PC-3 (cell line): Measurements from ENCODE around the gene THAP4. TPM values are rescaled to one million over a fixed set of nuclear protein-coding genes. Genes with fewer than 3 reads are reported as not detected.

ENCODE experiments used
- ATAC-seq: fragments of 200-7000 bp; cut with Tn5 transposase; 2 replicates; pipeline ENCODE4 v1.9.1; 2020; ENCODE audit warnings: mild to moderate bottlenecking, moderate library complexity
- BruUV-seq: library from RNA; stranded (reverse); fragments of 400-500 nt; replicated peaks from 2 replicates; lab custom pipeline; 2021; lab: Mats Ljungman, UMichigan
- CTCF ChIA-PET: fragments of 300-600 bp; sonication (Branson Sonifier 250); formaldehyde crosslinking; loops from one replicate; lab custom pipeline; 2022; ENCODE audit warnings: antibody characterized with exemption; lab: Charles Lee
- POLR2A ChIA-PET: fragments of 300-600 bp; sonication (Branson Sonifier 250); formaldehyde crosslinking; loops from one replicate; lab custom pipeline; 2022; ENCODE audit warnings: antibody characterized with exemption; ENCODE audit not compliant: unreplicated experiment; lab: Charles Lee
- DNase-seq: peaks from one replicate; pipeline ENCODE4 v3.0.0-alpha.2; 2015
- H2AFZ ChIP-seq: fragments of 300-600 bp; sonication (generic); 2 replicates; pipeline ENCODE4 v1.6.0; 2016; ENCODE audit warnings: antibody characterized with exemption, low read length
- H3F3A ChIP-seq: fragments of 300-600 bp; sonication (generic); one replicate; pipeline ENCODE4 v1.6.0; 2017; ENCODE audit warnings: antibody characterized with exemption, low read length, control low read depth, mild to moderate bottlenecking; ENCODE audit not compliant: unreplicated experiment
- H3K27ac ChIP-seq: fragments of 300-600 bp; sonication (generic); 2 replicates; pipeline ENCODE4 v1.5.1; 2016; ENCODE audit warnings: mild to moderate bottlenecking, low read length
- H3K27me3 ChIP-seq: fragments of 300-600 bp; sonication (generic); 2 replicates; pipeline ENCODE4 v1.6.1; 2016; ENCODE audit warnings: low read length, mixed read lengths
- H3K36me3 ChIP-seq: fragments of 300-600 bp; sonication (generic); 2 replicates; pipeline ENCODE4 v1.6.1; 2016; ENCODE audit warnings: low read depth, mixed run types, low read length, mixed read lengths
- H3K4me1 ChIP-seq: fragments of 300-600 bp; sonication (generic); 2 replicates; pipeline ENCODE4 v1.5.1; 2016; ENCODE audit warnings: low read length; ENCODE audit not compliant: insufficient read depth
- H3K4me2 ChIP-seq: fragments of 300-600 bp; sonication (generic); 2 replicates; pipeline ENCODE4 v1.6.0; 2016; ENCODE audit warnings: low read length
- H3K4me3 ChIP-seq: fragments of 300-600 bp; sonication (generic); 2 replicates; pipeline ENCODE4 v1.5.1; 2016; ENCODE audit warnings: mild to moderate bottlenecking, low read length, mixed read lengths
- H3K79me2 ChIP-seq: fragments of 300-600 bp; sonication (generic); 2 replicates; pipeline ENCODE4 v1.6.1; 2017; ENCODE audit warnings: low read length, mixed read lengths
- H3K9ac ChIP-seq: fragments of 300-600 bp; sonication (generic); 2 replicates; pipeline ENCODE4 v1.6.0; 2016; ENCODE audit warnings: mild to moderate bottlenecking, low read length
- H3K9me2 ChIP-seq: fragments of 300-600 bp; sonication (generic); replicated peaks from 2 replicates; pipeline ENCODE4 v1.6.1; 2016; ENCODE audit warnings: mixed run types, low read length, mixed read lengths
- H3K9me3 ChIP-seq: fragments of 300-600 bp; sonication (generic); 2 replicates; pipeline ENCODE4 v1.6.1; 2016; ENCODE audit warnings: low read length, mixed read lengths
- H4K20me1 ChIP-seq: fragments of 300-600 bp; sonication (generic); 2 replicates; pipeline ENCODE4 v1.6.1; 2016; ENCODE audit warnings: low read length, mixed read lengths
- EZH2 ChIP-seq: fragments of 300-600 bp; sonication (generic); IDR thresholded peaks from one replicate; pipeline ENCODE4 v1.6.1; 2017; ENCODE audit warnings: antibody characterized with exemption, mild to moderate bottlenecking, low read length; ENCODE audit not compliant: unreplicated experiment
- EZH2phosphoT487 ChIP-seq: fragments of 300-600 bp; sonication (generic); IDR thresholded peaks from 2 replicates; pipeline ENCODE4 v1.6.1; 2018; ENCODE audit warnings: mild to moderate bottlenecking, antibody characterized with exemption, low read length, borderline replicate concordance
- intact Hi-C: fragments of 100-400 bp; cut with micrococcal nuclease; formaldehyde crosslinking; loops from 2 replicates; pipeline ENCODE4 v1.9.0; 2023
- total RNA-seq: library from RNA; depleted of rRNA; stranded (reverse); fragments of >200 nt; gene quantifications from 2 replicates; pipeline ENCODE4 v1.2.3, GENCODE V29; 2014
- TF ChIP-seq, protein P1 (sequence below): fragments of 300-600 bp; sonication (generic); conservative IDR thresholded peaks from 2 replicates; pipeline ENCODE4 v1.5.1; 2017; ENCODE audit warnings: antibody characterized with exemption, low read depth, mild to moderate bottlenecking, low read length

THAP4 gene
- total RNA-seq, 1 experiment from 2014 or later: 75.1 TPM

DNA sequence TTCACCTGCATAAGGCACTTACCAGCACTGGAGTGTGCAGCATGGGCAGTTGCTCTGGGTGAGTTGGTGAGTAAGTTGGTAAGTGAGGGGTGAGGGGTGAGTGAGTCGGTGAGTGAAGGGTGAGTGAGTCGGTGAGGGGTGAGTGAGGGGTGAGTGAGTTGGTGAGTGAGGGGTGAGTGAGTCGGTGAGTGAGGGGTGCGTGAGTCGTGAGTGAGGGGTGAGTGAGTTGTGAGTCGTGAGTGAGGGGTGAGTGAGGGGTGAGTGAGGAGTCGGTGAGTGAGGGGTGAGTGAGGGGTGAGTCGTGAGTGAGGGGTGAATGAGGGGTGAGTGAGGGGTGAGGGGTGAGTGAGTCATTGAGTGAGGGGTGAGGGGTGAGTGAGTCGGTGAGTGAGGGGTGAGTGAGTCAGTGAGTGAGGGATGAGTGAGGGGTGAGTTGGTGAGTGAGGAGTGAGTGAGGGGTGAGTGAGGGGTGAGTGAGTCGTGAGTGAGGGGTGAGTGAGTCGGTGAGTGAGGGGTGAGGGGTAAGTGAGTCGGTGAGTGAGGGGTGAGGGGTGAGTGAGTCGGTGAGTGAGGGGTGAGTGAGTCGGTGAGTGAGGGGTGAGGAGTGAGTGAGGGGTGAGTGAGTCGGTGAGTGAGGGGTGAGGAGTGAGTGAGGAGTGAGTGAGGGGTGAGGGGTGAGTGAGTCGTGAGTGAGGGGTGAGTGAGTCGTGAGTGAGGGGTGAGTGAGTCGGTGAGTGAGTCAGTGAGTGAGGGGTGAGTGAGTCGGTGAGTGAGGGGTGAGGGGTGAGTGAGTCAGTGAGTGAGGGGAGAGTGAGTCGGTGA, 17.1 kb downstream of the THAP4 start:
- no peak for TF ChIP-seq EZH2phosphoT487
- TF ChIP-seq EZH2: no peak
- TF ChIP-seq, protein P1, sequence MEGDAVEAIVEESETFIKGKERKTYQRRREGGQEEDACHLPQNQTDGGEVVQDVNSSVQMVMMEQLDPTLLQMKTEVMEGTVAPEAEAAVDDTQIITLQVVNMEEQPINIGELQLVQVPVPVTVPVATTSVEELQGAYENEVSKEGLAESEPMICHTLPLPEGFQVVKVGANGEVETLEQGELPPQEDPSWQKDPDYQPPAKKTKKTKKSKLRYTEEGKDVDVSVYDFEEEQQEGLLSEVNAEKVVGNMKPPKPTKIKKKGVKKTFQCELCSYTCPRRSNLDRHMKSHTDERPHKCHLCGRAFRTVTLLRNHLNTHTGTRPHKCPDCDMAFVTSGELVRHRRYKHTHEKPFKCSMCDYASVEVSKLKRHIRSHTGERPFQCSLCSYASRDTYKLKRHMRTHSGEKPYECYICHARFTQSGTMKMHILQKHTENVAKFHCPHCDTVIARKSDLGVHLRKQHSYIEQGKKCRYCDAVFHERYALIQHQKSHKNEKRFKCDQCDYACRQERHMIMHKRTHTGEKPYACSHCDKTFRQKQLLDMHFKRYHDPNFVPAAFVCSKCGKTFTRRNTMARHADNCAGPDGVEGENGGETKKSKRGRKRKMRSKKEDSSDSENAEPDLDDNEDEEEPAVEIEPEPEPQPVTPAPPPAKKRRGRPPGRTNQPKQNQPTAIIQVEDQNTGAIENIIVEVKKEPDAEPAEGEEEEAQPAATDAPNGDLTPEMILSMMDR: no peak
- H3K79me2 ChIP-seq: peaks cover 78% of the 10 kb centered on the region
- ChIA-PET CTCF (no interaction called here), POLR2A (no interaction called here)
- H3K9me3 ChIP-seq: no peaks in the 10 kb centered on the region; the same call in 1 of the 2 replicates
- H3K4me3 ChIP-seq: no peak overlapping the region
- DNase-seq: no peak
- H3K36me3 ChIP-seq: peaks cover 12% of the 10 kb centered on the region
- H4K20me1 ChIP-seq: no peaks in the 10 kb centered on the region
- no TSS peak for BruUV-seq
- no peak for ATAC-seq
- no peak overlapping the region for H3K4me2 ChIP-seq
- no peaks in the 10 kb centered on the region for H3K27me3 ChIP-seq
- intact Hi-C loops: no loop called here
- no peak overlapping the region for H3K9ac ChIP-seq
- no peaks in the 10 kb centered on the region for H3K4me1 ChIP-seq
- H3F3A ChIP-seq: peaks cover 18% of the 10 kb centered on the region
- no peaks in the 10 kb centered on the region for H3K9me2 ChIP-seq
- H3K27ac ChIP-seq: peak overlapping the region; percentile 57
- H2AFZ ChIP-seq: no peak overlapping the region

GRCh38 chr2:241618829-241619228, 18.1 kb downstream of the THAP4 start:
- Histone ChIP-seq H3K4me2 (no peak overlapping the region), H3F3A (peaks cover 18% of the 10 kb centered on the region), H4K20me1 (no peaks in the 10 kb centered on the region), H3K9me2 (no peaks in the 10 kb centered on the region), H3K27me3 (no peaks in the 10 kb centered on the region), H3K9ac (no peak overlapping the region), H3K36me3 (peaks cover 12% of the 10 kb centered on the region), H3K4me1 (no peaks in the 10 kb centered on the region), H3K27ac (no peak overlapping the region), H2AFZ (no peak overlapping the region), H3K79me2 (peaks cover 74% of the 10 kb centered on the region), H3K9me3 (no peaks in the 10 kb centered on the region; the same call in 1 of the 2 replicates), H3K4me3 (no peak overlapping the region)
- ChIA-PET POLR2A (no interaction called here), CTCF (no interaction called here)
- no peak for TF ChIP-seq EZH2phosphoT487
- TF ChIP-seq EZH2: no peak
- TF ChIP-seq, protein P1: no peak
- no peak for DNase-seq
- BruUV-seq: no TSS peak
- ATAC-seq: no peak
- intact Hi-C loops: no loop called here

GRCh38 chr2:241618296-241618805, 18.6 kb downstream of the THAP4 start:
- no TSS peak for BruUV-seq

More at GRCh38 chr2:241618296-241618805, 18.6 kb downstream of the THAP4 start:
- Histone ChIP-seq H3K9me2 (no peaks in the 10 kb centered on the region), H3K9me3 (no peaks in the 10 kb centered on the region; the same call in 1 of the 2 replicates), H2AFZ (no peak overlapping the region), H3F3A (peaks cover 18% of the 10 kb centered on the region), H4K20me1 (no peaks in the 10 kb centered on the region), H3K4me1 (no peaks in the 10 kb centered on the region), H3K27me3 (no peaks in the 10 kb centered on the region), H3K36me3 (peaks cover 12% of the 10 kb centered on the region), H3K27ac (no peak overlapping the region), H3K79me2 (peaks cover 74% of the 10 kb centered on the region), H3K4me3 (no peak overlapping the region), H3K9ac (no peak overlapping the region), H3K4me2 (no peak overlapping the region)
- ChIA-PET CTCF (no interaction called here), POLR2A (no interaction called here)
- no peak for ATAC-seq
- TF ChIP-seq EZH2 (no peak), EZH2phosphoT487 (no peak)
- TF ChIP-seq, protein P1: no peak
- no peak for DNase-seq
- intact Hi-C loops: no loop called here
